ENCODE data around the gene KCNA10.

- TF ChIP-seq CTCF (IDR thresholded peaks at IDR 0.05 in 2 of 3, conservative IDR thresholded peaks at IDR 0.05 in 1 of 3; ENCODE audit: borderline replicate concordance in 1 of 3, insufficient read depth in 1 of 3, low read depth in 2 of 3, low read length in 2 of 3) = no peak
- TF ChIP-seq EZH2phosphoT487 (IDR thresholded peaks at IDR 0.05; ENCODE audit: borderline replicate concordance) = no peak
- TF ChIP-seq RAD21 (IDR thresholded peaks at IDR 0.05; ENCODE audit: low read depth) = no peak
- no peak for TF ChIP-seq SRF (IDR thresholded peaks at IDR 0.05; ENCODE audit: low read depth)
- TF ChIP-seq REST (IDR thresholded peaks at IDR 0.05; ENCODE audit: low read depth) = no peak
- TF ChIP-seq, protein P1, sequence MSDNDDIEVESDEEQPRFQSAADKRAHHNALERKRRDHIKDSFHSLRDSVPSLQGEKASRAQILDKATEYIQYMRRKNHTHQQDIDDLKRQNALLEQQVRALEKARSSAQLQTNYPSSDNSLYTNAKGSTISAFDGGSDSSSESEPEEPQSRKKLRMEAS (IDR thresholded peaks at IDR 0.05) = no peak
- no peak for TF ChIP-seq ZNF274 (IDR thresholded peaks at IDR 0.05; ENCODE audit: low read depth, low read length)
- no peak for TF ChIP-seq YY1 (IDR thresholded peaks at IDR 0.05; ENCODE audit: extremely low read depth, insufficient replicate concordance, low read depth, low read length)
- TF ChIP-seq CEBPB (IDR thresholded peaks at IDR 0.05; ENCODE audit: low read depth) = no peak
- no peak for TF ChIP-seq POLR2A (IDR thresholded peaks at IDR 0.05; ENCODE audit: borderline replicate concordance, extremely low read depth, insufficient read depth, insufficient read length)
- TF ChIP-seq FOSL1 (IDR thresholded peaks at IDR 0.05; ENCODE audit: low read depth) = no peak
- TF ChIP-seq ELF1 (IDR thresholded peaks at IDR 0.05; ENCODE audit: borderline replicate concordance, low read depth) = no peak
- TF ChIP-seq POLR2AphosphoS5 (IDR thresholded peaks at IDR 0.05; ENCODE audit: low read depth, low read length) = no peak
Observed at GRCh38 chr1:110511436-110511835, 7.5 kb downstream of the KCNA10 start.
